IMR-90 (cell line): ENCODE results near the gene NFIX. TPM values are rescaled to one million over a fixed set of nuclear protein-coding genes. Genes with fewer than 3 reads are reported as not detected.

Source experiments
- ATAC-seq: fragments of 200-7000 bp; cut with Tn5 transposase; 2 replicates; pipeline ENCODE4 v1.9.1; 2020; ENCODE audit warnings: low read depth, mild to moderate bottlenecking, moderate library complexity
- BruUV-seq: library from RNA; stranded (reverse); fragments of 400-500 nt; replicated peaks from 2 replicates; lab custom pipeline; 2021; lab: Mats Ljungman, UMichigan
- CTCF ChIA-PET: fragments of 300-600 bp; formaldehyde crosslinking; extraction: SDS; loops from one replicate; lab custom pipeline; 2021; ENCODE audit warnings: antibody characterized with exemption; lab: Yijun Ruan, JAX
- POLR2A ChIA-PET: fragments of 300-600 bp; sonication (Branson Sonifier 250); formaldehyde crosslinking; loops from one replicate; lab custom pipeline; 2022; ENCODE audit warnings: antibody characterized with exemption; ENCODE audit not compliant: unreplicated experiment; lab: Charles Lee
- DNase-seq: peaks from one replicate; pipeline ENCODE4 v3.0.0; 2013
- H2AFZ ChIP-seq: replicated peaks from 2 replicates; pipeline ENCODE3; 2013; ENCODE audit warnings: low read length, mild to moderate bottlenecking; ENCODE audit not compliant: poor library complexity
- H2AK5ac ChIP-seq: 2 replicates; pipeline ENCODE4 v1.6.1; 2013; ENCODE audit warnings: low read depth, low read length, inconsistent platforms
- H2AK9ac ChIP-seq: replicated peaks from 2 replicates; pipeline ENCODE3; 2013; ENCODE audit warnings: mild to moderate bottlenecking, low read depth, low read length, moderate library complexity; ENCODE audit not compliant: poor library complexity
- H2BK120ac ChIP-seq: 2 replicates; pipeline ENCODE4 v1.6.1; 2013; ENCODE audit warnings: low read depth, low read length, inconsistent platforms
- H2BK15ac ChIP-seq: 3 replicates; pipeline ENCODE4 v1.6.1; 2013; ENCODE audit warnings: low read depth, low read length, inconsistent platforms
- H2BK20ac ChIP-seq: 2 replicates; pipeline ENCODE4 v1.6.1; 2013; ENCODE audit warnings: low read depth, mild to moderate bottlenecking, inconsistent platforms, low read length, moderate library complexity
- H2BK5ac ChIP-seq: 2 replicates; pipeline ENCODE4 v1.6.1; 2013; ENCODE audit warnings: mild to moderate bottlenecking, low read depth, low read length, inconsistent platforms; ENCODE audit not compliant: poor library complexity, severe bottlenecking
- H3K14ac ChIP-seq: replicated peaks from 2 replicates; pipeline ENCODE4 v1.6.1; 2013; ENCODE audit warnings: low read depth, low read length, inconsistent platforms
- H3K18ac ChIP-seq: 2 replicates; pipeline ENCODE4 v1.6.1; 2013; ENCODE audit warnings: low read depth, low read length, control low read depth
- H3K23ac ChIP-seq: 2 replicates; pipeline ENCODE4 v1.6.1; 2013; ENCODE audit warnings: low read depth, low read length, inconsistent platforms
- H3K27ac ChIP-seq: 2 replicates; pipeline ENCODE4 v1.5.1; 2013; ENCODE audit warnings: mild to moderate bottlenecking, control low read depth, low read length; ENCODE audit not compliant: insufficient read depth
- H3K27me3 ChIP-seq: 2 replicates; pipeline ENCODE4 v1.6.1; 2013; ENCODE audit warnings: low read length; ENCODE audit not compliant: control insufficient read depth, insufficient read depth
- H3K36me3 ChIP-seq: 2 replicates; pipeline ENCODE4 v1.6.1; 2013; ENCODE audit warnings: low read length, mixed read lengths; ENCODE audit not compliant: control insufficient read depth, insufficient read depth
- H3K4ac ChIP-seq: 2 replicates; pipeline ENCODE4 v1.6.1; 2013; ENCODE audit warnings: low read depth, low read length, inconsistent platforms
- H3K4me1 ChIP-seq: 2 replicates; pipeline ENCODE4 v1.6.1; 2013; ENCODE audit warnings: low read length, mixed read lengths; ENCODE audit not compliant: control insufficient read depth, insufficient read depth
- H3K4me2 ChIP-seq: 2 replicates; pipeline ENCODE4 v1.6.1; 2013; ENCODE audit warnings: low read depth, mild to moderate bottlenecking, control low read depth, low read length, moderate library complexity
- H3K4me3 ChIP-seq: 2 replicates; pipeline ENCODE4 v1.5.1; 2013; ENCODE audit warnings: low read depth, mild to moderate bottlenecking, control low read depth, low read length, moderate library complexity; ENCODE audit not compliant: insufficient read depth
- H3K56ac ChIP-seq: 2 replicates; pipeline ENCODE4 v1.6.1; 2013; ENCODE audit warnings: low read length, inconsistent platforms; ENCODE audit not compliant: insufficient read depth; ENCODE audit errors: extremely low read depth
- H3K79me1 ChIP-seq, 2 experiments: 2 replicates each; pipeline ENCODE4 v1.6.1; 2013; ENCODE audit warnings: low read length in 2 of 2, inconsistent platforms in 1 of 2, low read depth in 1 of 2
- H3K9ac ChIP-seq: 2 replicates; pipeline ENCODE4 v1.6.1; 2013; ENCODE audit warnings: low read depth, low read length, control low read depth
- H3K9me1 ChIP-seq: 2 replicates; pipeline ENCODE4 v1.6.1; 2013; ENCODE audit warnings: low read length, inconsistent platforms; ENCODE audit not compliant: insufficient read depth
- H3K9me3 ChIP-seq: 2 replicates; pipeline ENCODE4 v1.6.1; 2013; ENCODE audit warnings: low read length; ENCODE audit not compliant: control insufficient read depth, insufficient read depth
- H4K20me1 ChIP-seq: 2 replicates; pipeline ENCODE4 v1.6.1; 2013; ENCODE audit warnings: low read length, inconsistent platforms; ENCODE audit not compliant: insufficient read depth
- H4K5ac ChIP-seq: 2 replicates; pipeline ENCODE4 v1.6.1; 2013; ENCODE audit warnings: mild to moderate bottlenecking, low read depth, low read length, control low read depth
- H4K8ac ChIP-seq, 2 experiments: 2 replicates each; pipeline ENCODE4 v1.6.1; 2013; ENCODE audit warnings: low read depth in 2 of 2, low read length in 2 of 2, control low read depth in 1 of 2, inconsistent platforms in 1 of 2
- H4K91ac ChIP-seq: 2 replicates; pipeline ENCODE4 v1.6.1; 2013; ENCODE audit warnings: low read depth, low read length, inconsistent platforms; ENCODE audit not compliant: insufficient read depth
- CEBPB ChIP-seq: IDR thresholded peaks from 2 replicates; pipeline ENCODE4 v1.6.1; 2012; ENCODE audit warnings: low read depth, low read length, improper control_type of control experiment
- CHD1 ChIP-seq: IDR thresholded peaks from 2 replicates; pipeline ENCODE4 v1.6.1; 2012; ENCODE audit warnings: low read depth, low read length, improper control_type of control experiment
- FOS ChIP-seq: fragments of 150-350 bp; IDR thresholded peaks from 2 replicates; pipeline ENCODE4 v1.6.1; 2016; ENCODE audit warnings: low read depth, low read length
- SMC3 ChIP-seq: fragments of 150-350 bp; IDR thresholded peaks from 2 replicates; pipeline ENCODE4 v1.6.1; 2016; ENCODE audit warnings: low read depth, mild to moderate bottlenecking, antibody characterized with exemption, low read length, moderate library complexity
- USF2 ChIP-seq: fragments of 150-350 bp; IDR thresholded peaks from 2 replicates; pipeline ENCODE4 v1.6.1; 2017; ENCODE audit warnings: mild to moderate bottlenecking, antibody characterized with exemption, low read length, low read depth
- WGBS, 2 experiments: methylation state at CpG; one replicate each; pipeline versions ENCODE4 v1.1.5 to v1.1.7; 2013; ENCODE audit warnings: missing lambda C conversion rate in 2 of 2; ENCODE audit not compliant: insufficient read length in 1 of 2; ENCODE audit errors: extremely low coverage in 2 of 2; 5-methylcytosine and 5-hydroxymethylcytosine counted together
- dilution Hi-C: fragments of 300-500 bp; cut with HindIII; formaldehyde crosslinking; loops from one replicate; pipeline ENCODE4 v1.14.3; 2018; ENCODE audit warnings: low sequenced_read_pairs; ENCODE audit not compliant: unreplicated experiment
- in situ Hi-C: fragments of 300-500 bp; cut with MboI; formaldehyde crosslinking; loops from 3 replicates; pipeline ENCODE4 v1.14.3; 2019; ENCODE audit warnings: low sequenced_read_pairs, inconsistent platforms, mixed read lengths
- intact Hi-C: fragments of 100-400 bp; cut with micrococcal nuclease; formaldehyde crosslinking; loops from 2 replicates; pipeline ENCODE4 v1.10.0; 2022
- polyA plus RNA-seq, 3 experiments: library from polyadenylated mRNA; depleted of rRNA; stranded (reverse); fragments of >200 nt; gene quantifications; 2 replicates each; pipeline ENCODE4 v1.2.3, GENCODE V29; 2012; ENCODE audit warnings: low replicate concordance in 1 of 3
- total RNA-seq: library from RNA; depleted of rRNA; stranded (reverse); fragments of >200 nt; gene quantifications from 2 replicates; pipeline ENCODE4 v1.2.3, GENCODE V29; 2012

NFIX gene
- total and polyA plus RNA-seq, 2 of the 4 experiments (the other 2 are of a cell fraction) = 10.2 to 47.7 TPM

DNA sequence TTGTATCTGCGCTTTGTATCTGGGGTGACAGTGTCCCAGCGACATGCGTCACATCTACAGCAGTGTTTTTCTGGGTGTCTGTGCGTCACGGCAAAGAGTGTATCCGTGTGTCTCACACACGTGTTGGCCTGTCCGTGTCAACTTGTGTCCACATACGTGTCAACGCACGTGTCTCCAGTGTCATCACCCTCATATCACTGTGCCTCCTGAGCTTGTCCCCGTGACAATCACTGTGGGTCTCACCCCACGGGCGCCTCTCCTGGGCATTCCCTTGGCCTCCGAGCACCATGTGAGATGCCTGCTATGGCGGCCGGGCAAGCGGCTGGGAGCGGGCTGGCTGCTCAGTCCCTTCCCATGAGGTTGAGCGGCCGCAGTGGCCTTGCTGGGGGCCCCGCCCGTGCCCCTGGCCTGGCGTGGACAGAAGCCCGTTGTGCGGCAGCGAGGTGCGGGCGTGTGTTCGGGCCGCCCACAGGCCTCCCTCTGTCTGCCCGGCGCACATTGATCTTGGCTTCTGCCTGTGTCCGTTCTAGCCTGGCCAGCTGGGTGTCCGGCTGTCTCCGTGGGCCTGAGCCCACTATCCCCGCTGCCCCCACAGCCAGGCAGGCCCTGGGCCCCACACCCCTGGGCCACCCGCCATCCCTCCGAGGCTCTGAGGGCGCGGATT, 6.4 kb downstream of the NFIX start:
- Histone ChIP-seq H3K9me3 (no peaks in the 10 kb centered on the region), H4K20me1 (peaks cover 68% of the 10 kb centered on the region), H3K4me2 (peak overlapping the region; percentile 77), H3K79me1 (peaks cover 27 to 87% of the 10 kb centered on the region in 2 experiments), H3K36me3 (peaks cover 18% of the 10 kb centered on the region), H2AFZ (peak overlapping the region; percentile 47), H3K27ac (peak overlapping the region; percentile 48; the same call in 1 of the 2 replicates), H3K4ac (peak overlapping the region; percentile 43; the same call in 1 of the 2 replicates), H2BK20ac (no peak overlapping the region), H4K91ac (no peak overlapping the region), H3K14ac (peak overlapping the region; percentile 85), H3K56ac (no peak overlapping the region), H4K5ac (no peak overlapping the region; the same call in 1 of the 2 replicates), H3K18ac (no peak overlapping the region; the same call in 1 of the 2 replicates), H3K27me3 (no peaks in the 10 kb centered on the region), H4K8ac (peak overlapping the region in 1 of 2 experiments; percentile 24; a peak in 1 of 4 replicates), H3K9ac (no peak overlapping the region), H2BK120ac (no peak overlapping the region), H2AK5ac (peak overlapping the region; percentile 92), H3K4me1 (peaks cover 18% of the 10 kb centered on the region), H3K4me3 (no peak overlapping the region), H2BK5ac (no peak overlapping the region), H2AK9ac (peak overlapping the region; percentile 31), H2BK15ac (0 out of 3 replicates have a peak overlapping the region, but pooled peaks have one; percentile 27), H3K23ac (peak overlapping the region; percentile 86), H3K9me1 (peaks cover 16% of the 10 kb centered on the region)
- ChIA-PET CTCF (no interaction called here), POLR2A (no interaction called here)
- TF ChIP-seq USF2 (no peak), FOS (no peak), SMC3 (no peak), CEBPB (no peak), CHD1 (no peak)
- DNase-seq (no peak), ATAC-seq (peak; percentile 48)
- dilution Hi-C loops (no loop called here), in situ Hi-C loops (no loop called here), intact Hi-C loops (no loop called here)
- WGBS, 2 experiments = 53% methylated on average over 27 of the region's 41 CpGs; no CpG with 5 or more reads in 1 of the 2 experiments
- BruUV-seq = no TSS peak
